Activated T-cell treated with anti-CD3 and anti-CD28 coated beads for 24 hours (primary cell): Measurements from ENCODE around the gene ABCG1.

Experiments
- DNase-seq: peaks from one replicate; pipeline ENCODE4 v3.0.0-alpha.2; 2020; ENCODE audit warnings: low read depth

Gene ABCG1

DNA sequence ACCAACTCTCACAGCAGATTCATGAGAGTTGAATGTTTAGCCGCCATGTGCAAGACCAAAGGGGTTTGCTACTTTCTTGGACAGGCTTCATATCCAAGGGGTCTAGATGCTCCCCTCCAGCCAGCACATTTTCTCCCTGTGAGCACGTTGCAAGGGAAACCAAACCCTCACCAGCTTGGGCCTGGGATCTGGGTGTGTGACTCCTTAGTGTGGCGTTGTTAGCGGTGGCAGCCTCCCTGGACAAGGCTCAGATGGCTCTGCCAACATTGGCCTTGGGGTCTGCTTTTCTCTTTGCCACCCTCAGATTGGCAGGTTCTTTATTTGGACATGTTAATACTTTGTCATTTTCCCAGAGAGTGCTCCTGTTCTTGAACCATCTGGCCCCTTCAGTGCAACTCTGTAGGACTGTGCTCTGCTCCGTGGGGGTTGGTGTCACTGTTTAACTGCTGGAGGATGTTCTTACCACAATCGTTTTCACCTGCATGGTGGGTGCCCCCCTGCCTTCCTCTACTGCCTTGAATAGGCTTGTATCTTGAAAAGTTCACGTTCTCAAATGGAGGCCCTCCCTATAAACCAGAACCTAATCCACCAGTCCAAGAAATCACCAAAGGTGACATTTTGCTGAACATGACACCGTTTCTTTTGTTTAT lies 13.4 kb downstream of the ABCG1 start:
- no peak for DNase-seq

DNA sequence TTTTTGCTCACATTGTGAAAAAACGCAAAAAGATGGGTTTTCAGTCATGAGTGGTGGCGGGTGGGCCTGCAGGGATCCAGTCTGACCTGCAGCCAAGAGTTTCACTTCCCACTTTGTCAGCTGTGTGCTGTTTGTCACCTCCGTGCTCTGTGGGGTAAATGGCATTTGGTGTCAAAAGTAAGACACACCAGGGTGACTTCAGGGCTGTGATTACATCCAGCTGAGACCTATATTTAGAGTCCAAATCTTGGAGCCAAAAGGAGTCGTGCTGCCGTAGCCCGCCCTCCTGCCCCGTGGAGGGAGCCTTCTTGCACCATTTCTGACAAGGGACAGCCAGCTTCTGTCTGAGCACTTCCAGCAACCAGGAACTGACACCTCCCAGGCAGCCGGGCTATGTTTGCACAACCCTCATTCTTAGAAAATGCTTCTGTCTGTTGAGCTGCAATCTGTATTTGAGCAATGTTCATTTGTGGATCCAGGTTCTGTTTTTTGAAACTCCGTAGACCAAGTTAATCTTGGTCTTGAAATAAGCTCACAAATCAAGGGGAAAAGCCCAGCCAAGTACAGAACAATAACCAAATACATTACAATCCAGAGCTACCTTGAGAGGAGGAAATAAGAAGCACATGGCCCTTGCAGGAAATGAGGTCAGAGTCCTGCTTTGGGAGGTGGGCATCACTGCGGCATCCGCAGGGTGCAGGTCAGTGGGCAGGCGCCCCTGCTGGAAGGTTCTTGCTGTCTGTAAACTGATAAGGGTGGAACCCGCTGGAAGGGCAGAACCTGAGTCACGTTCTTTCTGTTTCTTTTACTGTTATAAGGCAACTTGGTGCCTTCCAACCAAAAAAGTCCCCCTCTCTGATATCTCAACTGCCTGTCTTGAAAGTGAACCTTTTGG lies 14.4 kb downstream of the ABCG1 start:
- DNase-seq: peak; percentile 74

DNA sequence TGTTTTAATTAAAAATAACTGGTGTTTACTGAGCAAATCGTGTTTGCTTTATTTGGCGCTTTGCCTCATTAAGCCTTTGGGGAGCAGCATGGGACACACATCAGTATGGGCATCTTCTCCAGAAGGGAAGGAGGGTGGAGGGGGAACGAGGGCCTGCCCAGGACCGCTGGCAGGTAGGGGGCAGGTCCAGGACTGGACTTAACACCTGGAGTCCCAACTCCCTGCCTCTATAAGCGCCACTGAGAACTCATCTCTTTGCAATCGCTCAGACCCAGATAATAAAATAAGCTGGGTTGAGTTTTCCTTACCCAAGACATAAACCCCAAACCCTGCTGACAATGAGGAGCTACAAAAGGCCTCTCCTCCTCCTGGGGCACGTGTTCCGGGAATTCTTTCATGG lies 15.1 kb downstream of the ABCG1 start:
- no peak for DNase-seq

DNA sequence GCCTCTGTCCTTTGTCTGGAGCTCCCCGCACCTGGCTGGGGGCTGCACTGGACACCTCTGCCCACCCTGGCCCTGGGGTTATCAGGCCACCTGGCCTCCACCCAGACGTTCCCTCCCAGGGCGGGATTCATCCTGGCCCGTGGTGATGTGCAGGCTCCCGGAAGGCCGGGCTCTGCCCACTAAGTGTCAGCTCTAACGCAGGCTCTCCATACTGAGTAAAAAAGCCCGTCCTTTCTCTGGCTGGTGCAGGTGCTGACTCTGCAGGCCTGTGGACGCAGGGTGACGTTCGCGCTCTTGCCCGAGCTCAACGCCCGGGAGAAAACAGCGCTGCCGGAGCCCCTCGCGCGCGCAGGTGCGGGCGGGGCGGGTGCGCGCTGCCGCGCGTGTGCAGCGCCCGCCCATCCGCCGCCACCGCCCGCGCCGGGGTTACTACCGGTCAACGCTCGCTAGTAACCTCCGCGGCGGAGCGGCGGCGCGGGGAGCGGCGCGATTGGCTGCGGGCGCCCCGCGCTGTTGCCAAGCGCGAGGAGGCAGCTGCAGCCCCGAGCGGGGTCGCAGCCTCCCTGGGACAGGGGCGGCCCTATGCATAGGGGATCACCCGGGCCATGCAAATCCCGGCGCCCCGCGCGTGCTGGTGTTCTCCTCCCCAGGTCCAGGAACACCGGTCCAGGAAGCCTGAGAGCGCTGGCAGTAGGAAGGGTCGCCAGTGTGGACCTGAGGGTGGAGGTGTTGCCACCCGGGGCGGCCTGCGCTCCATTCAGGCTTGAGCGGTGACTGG lies 15.7 kb downstream of the ABCG1 start:
- peak; percentile 67 for DNase-seq

DNA sequence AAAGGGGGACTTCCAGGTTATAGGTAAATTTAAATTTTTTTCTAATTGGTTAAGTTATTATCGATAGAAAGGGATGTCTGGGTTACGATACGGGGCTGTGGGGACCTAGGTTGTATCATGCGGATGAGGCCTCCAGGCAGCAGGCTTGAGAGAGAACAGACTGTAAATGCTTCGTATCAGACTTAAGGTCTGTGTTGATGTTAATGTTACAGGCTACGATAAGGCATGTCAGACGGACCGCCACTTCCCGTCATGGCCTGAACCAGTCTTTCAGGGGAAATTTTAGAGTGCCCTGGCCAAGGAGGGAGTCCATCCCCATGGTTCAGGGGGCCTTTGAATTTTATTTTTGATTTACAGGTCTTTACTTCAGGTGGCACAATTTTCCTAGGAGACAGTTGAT lies 16.7 kb downstream of the ABCG1 start:
- no peak for DNase-seq

DNA sequence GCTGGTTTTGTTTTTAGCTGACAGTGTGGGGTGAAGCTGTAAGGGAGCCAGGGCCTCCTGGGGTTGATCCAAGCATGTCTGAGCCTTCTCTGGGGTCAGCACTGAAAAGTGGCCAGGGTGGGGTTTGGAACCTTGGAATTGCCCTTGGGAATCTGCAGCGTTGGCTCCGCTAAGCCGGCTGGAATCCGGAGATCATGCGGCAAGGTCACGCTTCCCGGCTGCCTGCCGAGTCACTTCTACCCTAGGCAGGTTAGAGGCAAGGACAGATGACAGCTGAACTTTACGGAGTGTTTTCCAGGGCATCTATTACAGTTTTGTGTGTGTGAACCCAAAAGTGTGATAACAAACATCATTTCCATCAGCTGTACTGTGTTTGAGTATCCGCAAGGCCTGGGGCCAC lies 17.1 kb downstream of the ABCG1 start:
- DNase-seq: no peak

DNA sequence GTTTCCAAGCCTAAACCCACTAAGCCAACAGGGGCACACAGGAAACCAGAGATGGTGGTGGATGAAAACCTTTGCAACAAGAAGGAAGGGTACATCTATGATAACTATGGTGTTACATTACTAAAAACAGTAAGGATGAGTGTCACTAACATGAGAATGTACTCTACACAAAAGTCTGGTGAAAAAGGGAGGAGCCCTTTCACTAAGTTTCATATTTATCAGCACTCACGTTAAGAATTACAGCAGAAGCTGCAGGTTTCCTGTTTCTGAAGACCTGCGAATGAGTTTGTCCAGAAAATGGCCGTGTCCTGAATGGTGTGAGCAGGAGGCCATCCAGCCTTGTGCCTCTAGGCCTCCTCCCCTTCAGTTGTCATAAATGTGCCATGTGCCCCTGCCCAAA lies 17.8 kb downstream of the ABCG1 start:
- no peak for DNase-seq

DNA sequence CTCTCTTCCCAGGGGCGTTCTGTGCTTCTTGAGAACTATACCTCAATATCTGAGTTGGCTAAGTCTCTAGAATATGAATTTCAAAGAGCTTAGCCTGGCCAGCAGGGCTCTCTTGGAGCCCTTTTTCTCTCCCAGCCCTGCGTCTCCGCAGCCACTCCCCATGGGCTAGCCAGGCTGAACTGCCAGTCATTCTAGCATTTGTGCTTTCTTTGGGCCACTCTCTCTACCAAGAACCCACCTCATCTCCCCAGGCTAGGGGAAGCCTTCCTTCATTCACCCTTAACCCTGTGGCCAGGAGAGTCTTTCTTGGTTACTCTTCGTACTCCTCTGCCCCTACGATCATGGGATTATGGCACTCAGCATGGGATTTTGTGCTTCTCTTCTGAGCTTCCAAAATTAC lies 18.2 kb downstream of the ABCG1 start:
- no peak for DNase-seq

DNA sequence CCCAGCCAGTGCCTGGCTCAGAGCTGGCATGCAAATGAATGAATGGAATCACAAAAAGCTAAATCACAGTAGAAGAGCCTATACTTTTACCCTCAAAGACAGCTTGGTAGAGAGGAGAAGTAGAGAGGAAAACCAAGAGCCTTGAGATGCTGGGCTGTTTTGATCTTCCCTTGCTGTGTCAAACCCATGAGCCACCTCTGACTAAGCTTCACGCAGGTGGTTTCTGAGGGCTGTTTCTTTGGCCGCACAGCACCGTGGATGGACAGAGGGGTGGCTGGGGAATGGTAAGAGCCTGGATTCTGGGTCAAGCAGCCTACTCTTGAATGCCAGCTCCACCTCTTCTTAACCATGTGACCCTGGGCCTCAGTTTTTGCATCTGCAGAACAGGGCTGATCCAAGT lies 18.6 kb downstream of the ABCG1 start:
- no peak for DNase-seq

DNA sequence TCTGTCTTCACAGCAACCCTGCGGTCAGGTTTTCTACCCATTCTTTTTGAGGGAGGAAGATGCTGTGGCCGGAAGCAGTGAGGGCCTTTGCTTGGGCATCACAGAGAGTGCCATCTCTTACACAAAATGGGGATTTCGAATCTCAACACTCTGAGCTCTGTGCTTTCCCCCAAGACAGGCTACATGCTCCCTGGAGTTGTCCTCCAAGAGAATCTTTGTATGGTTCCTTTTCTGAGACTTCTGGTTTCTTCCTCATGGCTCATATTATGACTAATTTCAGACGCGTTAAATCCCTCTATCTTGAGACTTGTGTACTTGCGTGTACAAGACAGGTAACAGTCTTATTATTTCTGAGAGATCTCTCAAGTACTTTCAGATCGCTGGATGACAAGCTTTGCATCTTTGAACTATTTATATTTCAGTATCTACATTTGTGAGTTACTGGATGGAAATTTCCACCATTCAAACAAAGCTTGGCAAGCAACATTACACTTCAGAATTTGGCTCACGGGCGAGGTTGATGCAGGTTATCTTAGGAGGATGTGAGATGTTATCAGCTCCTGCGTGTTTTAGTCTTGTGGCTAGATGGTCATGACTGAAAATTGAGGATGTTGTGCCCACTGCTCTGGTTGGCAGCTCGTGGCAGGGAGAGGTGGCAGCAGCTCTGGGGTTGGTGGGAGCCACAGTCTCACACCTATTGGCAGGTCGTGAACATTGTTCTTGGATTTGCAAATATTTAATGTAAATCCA lies 19.4 kb downstream of the ABCG1 start:
- no peak for DNase-seq

DNA sequence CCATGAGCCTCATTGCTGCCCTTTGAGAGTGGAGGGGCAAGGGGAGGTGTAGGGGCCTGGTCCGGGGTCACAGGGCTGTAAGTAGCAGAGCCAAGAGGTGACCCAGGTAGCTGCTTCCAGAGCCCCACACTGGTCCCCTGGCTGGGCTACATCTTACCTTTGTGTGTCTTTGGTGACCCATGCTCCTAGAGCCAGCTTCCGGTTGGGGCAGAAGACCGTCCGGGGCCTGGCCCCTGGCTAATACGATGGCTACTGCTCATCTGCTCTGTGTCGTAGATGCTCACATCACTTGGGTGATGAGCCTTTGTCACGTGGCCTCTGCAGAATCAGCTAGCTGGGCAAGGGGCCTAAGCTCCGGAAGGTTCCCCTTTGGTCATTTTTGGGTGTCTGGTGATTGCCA lies 20.6 kb downstream of the ABCG1 start:
- no peak for DNase-seq

DNA sequence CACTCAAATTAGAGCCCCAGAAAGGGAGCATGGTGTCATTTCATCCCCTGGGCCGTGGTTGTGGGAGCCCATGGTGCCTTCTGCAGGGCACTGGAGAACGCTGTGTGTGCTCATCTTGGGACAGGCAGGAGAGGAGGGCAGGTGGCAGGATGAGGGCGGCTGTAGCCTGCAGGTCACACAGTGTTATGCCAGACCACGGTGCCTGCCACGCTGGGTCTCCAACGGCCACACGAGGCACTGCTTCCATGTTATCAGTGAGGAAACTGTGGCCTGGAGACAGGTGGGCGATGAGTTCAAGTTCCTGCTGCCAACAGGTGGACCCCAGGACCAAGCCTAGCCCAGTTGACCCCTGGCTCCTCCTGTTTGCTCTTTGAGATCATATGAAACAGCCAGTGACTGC lies 21.0 kb downstream of the ABCG1 start:
- DNase-seq: no peak

DNA sequence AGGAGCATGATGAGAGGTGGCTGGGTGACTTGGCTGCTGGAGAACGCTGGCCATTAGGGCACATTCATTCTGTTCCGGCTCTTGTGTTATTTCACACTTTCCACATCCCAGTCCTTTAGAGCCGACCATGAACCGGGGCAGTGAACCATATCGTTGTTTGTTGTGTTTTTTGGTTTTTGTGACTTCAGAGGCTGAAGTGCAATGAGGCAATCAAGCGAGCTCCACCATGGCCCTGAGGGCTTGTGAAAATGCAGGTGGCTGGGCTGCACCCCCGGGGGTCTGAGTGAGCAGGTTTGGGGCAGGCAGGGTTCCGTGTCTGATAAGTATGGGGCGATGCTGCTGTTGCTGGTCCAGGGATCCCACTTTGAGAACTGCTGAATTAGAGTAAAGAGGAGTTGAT lies 23.7 kb downstream of the ABCG1 start:
- DNase-seq: no peak

DNA sequence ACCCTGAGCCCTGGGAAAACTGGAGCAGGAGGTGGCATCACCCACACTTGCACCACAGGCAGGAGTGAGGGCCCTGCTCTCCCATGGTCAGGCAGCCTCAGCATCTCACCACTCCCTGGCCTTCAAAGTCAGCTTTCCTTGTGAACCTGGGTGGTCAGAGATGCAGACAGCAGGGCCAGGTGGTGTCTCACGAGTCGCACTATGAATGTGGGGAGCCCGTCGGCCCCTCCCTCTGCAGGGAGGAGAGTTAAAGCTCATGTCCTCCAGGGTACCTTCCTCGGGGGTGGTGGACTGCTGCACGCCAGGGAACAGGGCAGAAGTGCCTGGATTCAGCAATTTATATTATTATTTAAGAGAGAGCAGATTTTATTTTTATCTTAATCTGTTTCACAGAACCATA lies 24.1 kb downstream of the ABCG1 start:
- no peak for DNase-seq

DNA sequence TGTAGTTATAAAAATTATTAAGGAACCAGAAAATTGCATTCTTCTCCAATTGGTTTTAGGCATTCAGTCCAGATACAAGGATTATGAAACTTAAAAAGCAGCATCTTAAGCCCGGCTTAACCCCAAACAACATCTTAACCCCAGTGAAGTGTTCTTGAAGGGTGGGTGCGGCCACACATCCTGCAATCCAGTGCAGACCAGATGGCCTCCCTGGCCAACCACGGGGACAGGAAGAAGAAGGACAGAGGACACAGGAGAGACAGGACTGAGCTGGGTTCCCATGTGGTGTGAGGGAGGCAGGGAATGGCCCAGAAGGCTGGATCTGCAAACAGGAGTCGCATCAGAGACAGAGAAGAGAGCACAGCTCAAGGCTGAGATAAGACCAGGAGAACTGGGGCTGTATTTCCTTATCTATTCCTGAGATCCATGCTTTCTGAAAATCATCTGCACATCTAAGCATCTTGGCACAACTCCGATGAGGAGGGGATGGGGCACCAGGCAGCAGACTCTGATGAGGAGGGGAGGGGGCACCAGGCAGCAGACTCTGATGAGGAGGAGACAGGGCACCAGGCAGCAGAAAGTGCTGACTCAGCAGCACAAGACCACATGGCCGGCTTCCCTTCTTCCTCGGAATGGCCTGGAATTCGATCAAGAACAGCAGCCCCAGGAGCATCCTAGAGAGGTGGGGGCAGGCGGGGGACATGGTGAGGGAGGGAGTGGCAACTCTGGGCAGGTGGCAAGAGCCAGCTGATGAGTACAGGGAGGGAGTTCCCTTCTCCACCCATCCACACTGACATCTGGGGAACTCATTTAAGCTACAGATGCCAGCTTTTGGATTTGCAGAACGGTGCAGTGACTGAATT lies 26.6 kb downstream of the ABCG1 start:
- DNase-seq: no peak

DNA sequence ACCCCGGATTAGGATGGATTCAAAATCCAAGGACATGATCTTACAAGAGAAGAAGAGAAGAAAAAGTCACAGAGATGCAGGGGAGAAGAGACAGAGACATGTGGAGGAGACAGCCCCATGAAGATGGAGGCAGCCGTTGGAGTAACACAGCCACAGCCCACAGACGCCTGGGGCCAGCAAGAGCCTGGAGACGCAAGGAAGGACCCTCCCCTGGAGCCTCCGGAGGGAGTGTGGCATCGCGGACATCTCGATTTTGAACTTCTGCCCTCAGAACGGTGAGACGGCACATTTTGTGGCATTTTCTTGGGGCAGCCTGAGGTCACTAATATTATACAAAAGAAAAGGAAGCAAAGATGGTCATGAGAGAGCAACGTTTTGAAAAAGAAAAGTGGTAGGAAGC lies 28.8 kb downstream of the ABCG1 start:
- no peak for DNase-seq

DNA sequence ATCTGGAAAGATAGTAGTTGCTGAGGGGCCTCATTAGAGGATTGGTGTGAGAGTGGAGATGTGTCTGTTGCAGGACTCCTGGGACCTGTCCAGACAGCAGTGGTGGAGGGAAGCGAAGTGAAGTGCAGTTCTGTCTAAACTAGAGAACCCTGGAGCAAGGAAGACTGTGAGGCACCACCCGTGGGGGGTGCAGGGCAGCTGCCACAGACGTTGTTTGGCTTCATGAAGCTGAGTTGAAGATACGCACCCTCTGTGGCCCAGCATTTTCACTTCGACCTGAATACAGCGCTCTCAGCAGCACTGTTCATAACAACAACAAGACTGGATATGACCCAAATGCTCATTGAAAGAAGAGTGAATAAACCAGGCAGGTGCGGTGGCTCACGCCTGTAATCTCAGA lies 29.3 kb downstream of the ABCG1 start:
- no peak for DNase-seq

DNA sequence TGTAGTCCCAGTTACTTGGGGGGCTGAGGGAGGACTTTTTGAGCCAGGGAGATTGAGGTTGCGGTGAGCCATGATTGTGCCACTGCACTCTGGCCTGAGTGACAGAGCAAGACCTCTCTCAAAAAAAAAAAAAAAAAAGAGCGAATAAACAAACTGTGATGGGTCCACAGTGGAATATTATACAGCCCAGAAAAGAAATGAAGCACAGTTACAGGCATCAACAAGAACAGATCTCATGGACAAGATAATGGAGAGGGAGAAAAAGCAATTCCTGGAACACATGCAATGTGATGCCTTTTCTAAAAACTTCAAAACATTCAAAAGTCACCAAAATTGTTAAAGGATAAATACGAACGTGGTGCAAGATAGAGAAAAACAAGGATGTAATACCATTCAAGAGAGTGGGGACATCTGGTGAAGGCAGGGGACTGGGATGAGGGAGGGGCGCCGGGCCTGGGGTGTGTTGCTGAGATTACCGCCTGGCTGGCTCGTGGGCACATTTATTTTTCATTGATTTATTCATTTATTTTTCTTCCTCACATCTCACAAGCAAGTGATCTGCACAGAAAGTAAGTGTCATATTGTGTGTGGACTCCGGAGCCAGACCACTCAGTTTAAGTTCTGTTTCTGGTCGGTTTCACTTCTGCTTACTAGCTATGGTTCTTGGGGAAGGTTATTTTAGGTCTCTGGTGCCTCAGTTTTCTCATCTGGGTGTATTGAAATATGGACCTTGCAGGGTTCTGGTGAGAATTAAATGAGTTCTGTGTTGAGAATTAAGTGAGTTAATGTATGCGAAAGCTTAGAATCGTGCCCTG lies 30.1 kb downstream of the ABCG1 start:
- DNase-seq: no peak

DNA sequence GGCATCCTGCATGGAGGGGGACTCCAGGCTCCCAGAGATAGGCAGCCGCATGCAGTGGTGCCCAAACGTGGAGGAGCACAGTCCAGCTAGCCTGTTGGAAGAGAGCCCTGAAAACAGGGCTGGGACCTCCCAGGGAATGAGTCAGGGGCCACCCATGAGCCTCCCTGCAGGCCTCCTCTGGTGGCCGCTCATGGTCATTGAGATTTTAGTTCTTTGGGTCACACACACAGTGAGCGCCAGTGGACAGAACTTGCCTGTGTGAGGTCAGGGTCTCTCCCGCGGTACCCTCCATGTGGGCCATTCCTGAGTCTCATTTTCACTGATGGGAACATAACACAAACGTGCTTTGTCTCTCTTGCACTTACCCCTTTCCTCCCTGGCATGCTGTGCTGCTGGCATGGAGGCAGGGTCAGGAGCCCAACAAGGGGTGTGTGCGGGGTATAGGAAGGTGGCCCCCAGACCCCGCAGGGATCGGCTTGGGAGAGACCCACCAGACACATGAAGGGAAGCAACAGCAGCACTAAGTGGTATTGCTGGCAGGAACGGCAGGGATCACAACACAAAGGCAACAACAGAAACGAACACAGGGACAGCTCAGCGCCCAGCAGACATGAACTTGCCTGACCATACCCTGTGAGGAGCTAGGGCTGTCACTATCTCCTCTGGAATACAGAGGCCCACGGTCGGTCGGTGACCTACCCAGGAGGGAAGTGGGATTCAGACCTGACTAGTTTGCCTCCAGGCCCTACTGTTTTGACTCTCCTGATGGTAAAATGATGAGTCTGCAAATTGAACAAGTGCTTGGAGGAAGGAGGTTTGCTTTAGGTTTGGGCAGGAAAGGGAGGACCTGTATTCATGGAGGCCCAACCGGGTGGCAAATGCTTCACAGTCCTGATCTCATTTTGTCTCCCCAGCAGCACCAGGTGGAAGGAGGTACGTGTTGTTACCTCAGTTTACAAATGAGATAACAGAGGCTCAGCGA lies 31.8 kb downstream of the ABCG1 start:
- no peak for DNase-seq
